ENCODE results near the gene MRPL36.
"Not testable (repeated sequence)": the region's sequence is repeated elsewhere in the genome, so short reads cannot be mapped to it uniquely, and the experiment has no call there.

MRPL36 gene

DNA sequence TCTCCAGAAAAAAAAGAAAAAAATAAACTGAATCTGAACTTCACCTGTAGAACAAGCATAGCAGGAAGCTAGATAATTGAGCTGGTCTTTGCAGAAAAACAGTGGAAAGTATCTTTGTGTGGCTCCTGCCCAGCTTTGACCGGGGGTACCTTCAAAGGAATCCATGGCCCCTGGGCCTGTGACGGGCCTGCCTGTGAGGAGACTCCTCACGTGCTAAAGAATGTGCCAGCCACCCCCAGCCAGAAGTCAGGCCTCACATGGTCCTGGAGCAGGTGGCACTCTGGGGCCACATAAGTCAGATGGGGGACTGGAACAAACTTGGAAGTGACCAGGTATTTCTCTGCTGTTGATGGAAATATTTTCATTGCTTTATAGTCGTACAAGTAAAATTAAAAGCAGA is 5.7 kb upstream of the MRPL36 start:
- Histone ChIP-seq H3K27me3 (ENCODE audit: control insufficient read depth in 1 of 2, insufficient read depth in 2 of 2, low read length in 2 of 2) (no peaks in the 10 kb centered on the region), H3K9me3 (ENCODE audit: control insufficient read depth in 1 of 2, low read length in 2 of 2) (no peaks in the 10 kb centered on the region), H3K4me1 (ENCODE audit: control insufficient read depth in 1 of 2, insufficient read depth in 2 of 2, low read length in 2 of 2) (peaks cover 13 to 14% of the 10 kb centered on the region in 2 donors), H3K36me3 (ENCODE audit: control insufficient read depth in 1 of 2, insufficient read depth in 2 of 2, low read length in 2 of 2) (peaks cover 55 to 68% of the 10 kb centered on the region in 2 donors), H3K27ac (ENCODE audit: low read depth, low read length) (no peak overlapping the region), H3K9ac (ENCODE audit: low read depth in 1 of 2, low read length in 2 of 2) (no peak overlapping the region), H3K4me3 (ENCODE audit: low read depth in 1 of 2, low read length in 2 of 2) (no peak overlapping the region)

GRCh38 chr5:1804001-1804690 is 4.5 kb upstream of the MRPL36 start:
- Histone ChIP-seq H3K27ac (ENCODE audit: low read depth, low read length) (no peak overlapping the region), H3K9me3 (ENCODE audit: control insufficient read depth in 1 of 2, low read length in 2 of 2) (no peaks in the 10 kb centered on the region), H3K4me1 (ENCODE audit: control insufficient read depth in 1 of 2, insufficient read depth in 2 of 2, low read length in 2 of 2) (peaks cover 13 to 18% of the 10 kb centered on the region in 2 donors), H3K4me3 (ENCODE audit: low read depth in 1 of 2, low read length in 2 of 2) (no peak overlapping the region), H3K27me3 (ENCODE audit: control insufficient read depth in 1 of 2, insufficient read depth in 2 of 2, low read length in 2 of 2) (no peaks in the 10 kb centered on the region), H3K9ac (ENCODE audit: low read depth in 1 of 2, low read length in 2 of 2) (no peak overlapping the region), H3K36me3 (ENCODE audit: control insufficient read depth in 1 of 2, insufficient read depth in 2 of 2, low read length in 2 of 2) (peaks cover 43 to 56% of the 10 kb centered on the region in 2 donors)

- no peak overlapping the region for H3K9ac ChIP-seq (ENCODE audit: low read depth in 1 of 2, low read length in 2 of 2)
- no peaks in the 10 kb centered on the region for H3K27me3 ChIP-seq (ENCODE audit: control insufficient read depth in 1 of 2, insufficient read depth in 2 of 2, low read length in 2 of 2)
- H3K4me3 ChIP-seq (ENCODE audit: low read depth in 1 of 2, low read length in 2 of 2), result no peak overlapping the region
- no peak overlapping the region for H3K27ac ChIP-seq (ENCODE audit: low read depth, low read length)
- H3K36me3 ChIP-seq (ENCODE audit: control insufficient read depth in 1 of 2, insufficient read depth in 2 of 2, low read length in 2 of 2), result peaks cover 40 to 55% of the 10 kb centered on the region in 2 donors
- no peaks in the 10 kb centered on the region for H3K9me3 ChIP-seq (ENCODE audit: control insufficient read depth in 1 of 2, low read length in 2 of 2)
- H3K4me1 ChIP-seq (ENCODE audit: control insufficient read depth in 1 of 2, insufficient read depth in 2 of 2, low read length in 2 of 2), result peaks cover 19 to 25% of the 10 kb centered on the region in 2 donors
These were observed 3.6 kb upstream of the MRPL36 start for GRCh38 chr5:1803192-1803591.

GRCh38 chr5:1801967-1802295 is 2.3 kb upstream of the MRPL36 start:
- H3K36me3 ChIP-seq (ENCODE audit: control insufficient read depth in 1 of 2, insufficient read depth in 2 of 2, low read length in 2 of 2), result peaks cover 29 to 56% of the 10 kb centered on the region in 2 donors
- no peaks in the 10 kb centered on the region for H3K27me3 ChIP-seq (ENCODE audit: control insufficient read depth in 1 of 2, insufficient read depth in 2 of 2, low read length in 2 of 2)
- no peak overlapping the region for H3K27ac ChIP-seq (ENCODE audit: low read depth, low read length)
- H3K9ac ChIP-seq (ENCODE audit: low read depth in 1 of 2, low read length in 2 of 2), result peak overlapping the region; percentile 90 to 92
- H3K4me1 ChIP-seq (ENCODE audit: control insufficient read depth in 1 of 2, insufficient read depth in 2 of 2, low read length in 2 of 2), result peaks cover 19 to 30% of the 10 kb centered on the region in 2 donors
- H3K9me3 ChIP-seq (ENCODE audit: control insufficient read depth in 1 of 2, low read length in 2 of 2), result no peaks in the 10 kb centered on the region
- peak overlapping the region; percentile 79 to 95 for H3K4me3 ChIP-seq (ENCODE audit: low read depth in 1 of 2, low read length in 2 of 2)

DNA sequence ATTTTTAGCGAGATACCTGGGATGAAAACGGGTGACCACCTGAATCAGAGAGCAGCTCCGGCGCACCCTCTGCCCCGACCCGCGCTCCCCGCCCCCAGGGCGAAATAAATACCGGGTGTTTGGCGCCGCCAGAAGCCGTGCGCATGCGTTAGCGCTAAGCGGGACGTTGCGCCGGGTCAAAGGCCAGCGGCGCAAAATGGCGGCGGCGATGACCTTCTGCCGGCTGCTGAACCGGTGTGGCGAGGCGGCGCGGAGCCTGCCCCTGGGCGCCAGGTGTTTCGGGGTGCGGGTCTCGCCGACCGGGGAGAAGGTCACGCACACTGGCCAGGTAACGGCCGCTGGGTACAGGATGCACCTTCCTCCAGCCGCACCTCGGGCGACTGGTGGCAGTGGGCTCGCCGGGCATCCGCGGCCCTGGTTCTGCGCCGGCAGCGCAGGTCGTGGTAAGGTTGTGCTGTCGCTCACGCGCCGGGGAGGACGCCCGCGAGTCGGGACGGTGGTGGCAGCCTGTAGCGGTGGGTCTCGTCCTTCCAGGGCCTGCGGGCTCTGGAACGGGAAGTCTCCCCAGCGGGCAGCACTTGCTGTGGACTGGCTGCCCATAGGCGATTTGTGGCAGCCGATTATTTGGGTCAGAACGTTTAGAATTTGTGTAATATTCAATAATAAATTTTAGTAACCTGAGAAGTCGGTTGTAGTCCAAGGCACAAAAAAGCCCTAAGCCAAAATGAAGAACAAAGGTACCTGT is 1.8 kb upstream of the MRPL36 start, which contains the start of gene NDUFS6:
Gene NDUFS6, plus strand, starts transcription at position 186 of the 745 bp plus-strand sequence. Its CDS starts 11 bp downstream, at position 197.
- no peaks in the 10 kb centered on the region for H3K27me3 ChIP-seq (ENCODE audit: control insufficient read depth in 1 of 2, insufficient read depth in 2 of 2, low read length in 2 of 2)
- H3K4me1 ChIP-seq (ENCODE audit: control insufficient read depth in 1 of 2, insufficient read depth in 2 of 2, low read length in 2 of 2), result peaks cover 19 to 30% of the 10 kb centered on the region in 2 donors
- H3K27ac ChIP-seq (ENCODE audit: low read depth, low read length), result peak within 1 kb of the TSS; percentile 73
- peaks cover 24 to 56% of the 10 kb centered on the region in 2 donors for H3K36me3 ChIP-seq (ENCODE audit: control insufficient read depth in 1 of 2, insufficient read depth in 2 of 2, low read length in 2 of 2)
- peak within 1 kb of the TSS; percentile 90 to 92 for H3K9ac ChIP-seq (ENCODE audit: low read depth in 1 of 2, low read length in 2 of 2)
- H3K4me3 ChIP-seq (ENCODE audit: low read depth in 1 of 2, low read length in 2 of 2), result peak within 1 kb of the TSS; percentile 79 to 95
- no peaks in the 10 kb centered on the region for H3K9me3 ChIP-seq (ENCODE audit: control insufficient read depth in 1 of 2, low read length in 2 of 2)

DNA sequence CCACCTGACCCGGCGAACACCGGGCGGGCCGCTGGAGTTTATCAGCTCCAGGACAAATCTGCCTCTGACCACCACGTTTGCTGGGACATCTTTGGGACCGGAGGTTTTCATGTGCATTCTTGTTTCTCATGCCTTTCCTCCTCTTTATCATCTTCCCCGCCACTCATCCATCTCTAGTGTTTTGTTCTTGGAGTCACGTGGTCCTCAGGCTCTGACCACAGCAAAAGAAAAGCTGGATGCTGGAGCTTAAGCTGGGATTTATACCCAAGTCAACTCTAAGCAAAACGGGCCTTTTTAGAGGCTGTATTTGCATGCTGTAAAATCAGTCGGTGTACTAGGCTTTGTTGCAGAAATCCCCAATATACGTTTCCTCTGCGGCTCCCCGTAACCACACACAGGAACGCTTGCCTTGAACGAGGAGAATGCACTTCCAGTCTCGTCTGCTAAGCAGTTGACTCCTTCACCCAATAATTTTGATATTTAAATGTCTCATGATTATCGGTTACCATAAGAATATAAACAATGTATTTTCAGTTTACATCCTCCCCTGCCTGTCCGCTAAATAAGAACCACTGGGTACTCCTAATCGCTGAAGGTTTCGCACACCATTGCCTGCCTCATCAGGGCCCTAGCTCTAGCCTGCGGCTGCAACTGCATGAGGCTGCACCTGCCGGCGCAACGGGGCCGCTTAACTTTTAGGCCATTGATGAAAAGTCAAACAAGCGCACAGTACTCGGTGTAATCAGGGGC is 1.0 kb upstream of the MRPL36 start:
- H3K9me3 ChIP-seq (ENCODE audit: control insufficient read depth in 1 of 2, low read length in 2 of 2), result no peaks in the 10 kb centered on the region
- peaks cover 19 to 30% of the 10 kb centered on the region in 2 donors for H3K4me1 ChIP-seq (ENCODE audit: control insufficient read depth in 1 of 2, insufficient read depth in 2 of 2, low read length in 2 of 2)
- H3K9ac ChIP-seq (ENCODE audit: low read depth in 1 of 2, low read length in 2 of 2), result peak overlapping the region; percentile 90 to 92
- no peaks in the 10 kb centered on the region for H3K27me3 ChIP-seq (ENCODE audit: control insufficient read depth in 1 of 2, insufficient read depth in 2 of 2, low read length in 2 of 2)
- peaks cover 18 to 51% of the 10 kb centered on the region in 2 donors for H3K36me3 ChIP-seq (ENCODE audit: control insufficient read depth in 1 of 2, insufficient read depth in 2 of 2, low read length in 2 of 2)
- H3K27ac ChIP-seq (ENCODE audit: low read depth, low read length), result peak overlapping the region; percentile 73
- peak overlapping the region; percentile 79 to 95 for H3K4me3 ChIP-seq (ENCODE audit: low read depth in 1 of 2, low read length in 2 of 2)

- Histone ChIP-seq H3K4me1 (ENCODE audit: control insufficient read depth in 1 of 2, insufficient read depth in 2 of 2, low read length in 2 of 2) (peaks cover 20 to 36% of the 10 kb centered on the region in 2 donors), H3K9ac (ENCODE audit: low read depth in 1 of 2, low read length in 2 of 2) (peak overlapping the region; percentile 63 to 77), H3K4me3 (ENCODE audit: low read depth in 1 of 2, low read length in 2 of 2) (peak overlapping the region; percentile 79 to 95), H3K27ac (ENCODE audit: low read depth, low read length) (no peak overlapping the region), H3K27me3 (ENCODE audit: control insufficient read depth in 1 of 2, insufficient read depth in 2 of 2, low read length in 2 of 2) (no peaks in the 10 kb centered on the region), H3K9me3 (ENCODE audit: control insufficient read depth in 1 of 2, low read length in 2 of 2) (no peaks in the 10 kb centered on the region), H3K36me3 (ENCODE audit: control insufficient read depth in 1 of 2, insufficient read depth in 2 of 2, low read length in 2 of 2) (peaks cover 8 to 37% of the 10 kb centered on the region in 2 donors)
These were observed 481 bp downstream of the MRPL36 start for GRCh38 chr5:1799110-1799601.

DNA sequence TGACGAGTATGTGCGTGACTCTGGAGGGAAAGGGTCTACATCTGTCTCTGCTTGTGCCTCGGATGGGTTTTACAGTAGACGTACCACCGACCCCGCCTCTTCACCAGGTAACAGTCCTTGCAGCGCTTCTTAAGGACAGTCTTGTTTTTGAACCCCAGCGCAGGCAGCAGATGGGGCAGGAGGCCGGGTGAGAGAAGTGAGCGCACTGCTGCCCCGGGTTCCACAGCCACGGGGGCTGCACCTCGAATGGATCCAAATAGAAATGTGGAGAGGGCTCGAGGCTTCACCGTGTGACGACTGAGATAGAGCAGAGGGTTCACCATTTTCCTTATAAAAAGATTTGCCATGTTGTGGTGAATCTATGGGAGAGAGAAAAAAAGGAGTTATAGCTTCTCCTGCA is 1.0 kb downstream of the MRPL36 start:
- not testable (repeated sequence) for H3K9me3 ChIP-seq (ENCODE audit: control insufficient read depth in 1 of 2, low read length in 2 of 2); H3K27me3 ChIP-seq (ENCODE audit: control insufficient read depth in 1 of 2, insufficient read depth in 2 of 2, low read length in 2 of 2); H3K27ac ChIP-seq (ENCODE audit: low read depth, low read length)
- peak overlapping the region; percentile 63 to 77 for H3K9ac ChIP-seq (ENCODE audit: low read depth in 1 of 2, low read length in 2 of 2)
- H3K36me3 ChIP-seq (ENCODE audit: control insufficient read depth in 1 of 2, insufficient read depth in 2 of 2, low read length in 2 of 2), result peaks cover 3 to 31% of the 10 kb centered on the region in 2 donors
- H3K4me3 ChIP-seq (ENCODE audit: low read depth in 1 of 2, low read length in 2 of 2), result peak overlapping the region; percentile 79 to 95
- H3K4me1 ChIP-seq (ENCODE audit: control insufficient read depth in 1 of 2, insufficient read depth in 2 of 2, low read length in 2 of 2), result peaks cover 23 to 41% of the 10 kb centered on the region in 2 donors

GRCh38 chr5:1797855-1798254 is 1.8 kb downstream of the MRPL36 start:
- H3K9ac ChIP-seq (ENCODE audit: low read depth in 1 of 2, low read length in 2 of 2), result no peak overlapping the region
- peaks cover 0 to 25% of the 10 kb centered on the region in 2 donors for H3K36me3 ChIP-seq (ENCODE audit: control insufficient read depth in 1 of 2, insufficient read depth in 2 of 2, low read length in 2 of 2)
- no peak overlapping the region for H3K4me3 ChIP-seq (ENCODE audit: low read depth in 1 of 2, low read length in 2 of 2)
- H3K27me3 ChIP-seq (ENCODE audit: control insufficient read depth in 1 of 2, insufficient read depth in 2 of 2, low read length in 2 of 2), result no peaks in the 10 kb centered on the region
- no peak overlapping the region for H3K27ac ChIP-seq (ENCODE audit: low read depth, low read length)
- no peaks in the 10 kb centered on the region for H3K9me3 ChIP-seq (ENCODE audit: control insufficient read depth in 1 of 2, low read length in 2 of 2)
- H3K4me1 ChIP-seq (ENCODE audit: control insufficient read depth in 1 of 2, insufficient read depth in 2 of 2, low read length in 2 of 2), result peaks cover 23 to 47% of the 10 kb centered on the region in 2 donors

Measured in duodenal mucosa (tissue), 2 donors.